ENCODE measurements around the gene CFB. TPM values are rescaled to one million over a fixed set of nuclear protein-coding genes. Genes with fewer than 3 reads are reported as not detected.
"Not testable (repeated sequence)": the region's sequence is repeated elsewhere in the genome, so short reads cannot be mapped to it uniquely, and the experiment has no call there.

CFB gene
- total RNA-seq, 1 donor from 2014 or later = not detected

GRCh38 chr6:31971993-31972708 is 26.3 kb downstream of the CFB start, which contains the start of gene DXO:
DXO (minus strand) TSS chr6:31972138; CDS start chr6:31971675, 463 bp downstream.
- TF ChIP-seq, protein P1, sequence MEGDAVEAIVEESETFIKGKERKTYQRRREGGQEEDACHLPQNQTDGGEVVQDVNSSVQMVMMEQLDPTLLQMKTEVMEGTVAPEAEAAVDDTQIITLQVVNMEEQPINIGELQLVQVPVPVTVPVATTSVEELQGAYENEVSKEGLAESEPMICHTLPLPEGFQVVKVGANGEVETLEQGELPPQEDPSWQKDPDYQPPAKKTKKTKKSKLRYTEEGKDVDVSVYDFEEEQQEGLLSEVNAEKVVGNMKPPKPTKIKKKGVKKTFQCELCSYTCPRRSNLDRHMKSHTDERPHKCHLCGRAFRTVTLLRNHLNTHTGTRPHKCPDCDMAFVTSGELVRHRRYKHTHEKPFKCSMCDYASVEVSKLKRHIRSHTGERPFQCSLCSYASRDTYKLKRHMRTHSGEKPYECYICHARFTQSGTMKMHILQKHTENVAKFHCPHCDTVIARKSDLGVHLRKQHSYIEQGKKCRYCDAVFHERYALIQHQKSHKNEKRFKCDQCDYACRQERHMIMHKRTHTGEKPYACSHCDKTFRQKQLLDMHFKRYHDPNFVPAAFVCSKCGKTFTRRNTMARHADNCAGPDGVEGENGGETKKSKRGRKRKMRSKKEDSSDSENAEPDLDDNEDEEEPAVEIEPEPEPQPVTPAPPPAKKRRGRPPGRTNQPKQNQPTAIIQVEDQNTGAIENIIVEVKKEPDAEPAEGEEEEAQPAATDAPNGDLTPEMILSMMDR (IDR thresholded peaks at IDR 0.05; ENCODE audit: unreplicated experiment) = no peak
- Mint-ChIP-seq H3K36me3 (ENCODE audit: low read depth, unreplicated experiment) (peaks cover 22% of the 10 kb centered on the region), H3K9me3 (ENCODE audit: unreplicated experiment) (no peaks in the 10 kb centered on the region), H3K27ac (ENCODE audit: unreplicated experiment) (peak within 1 kb of the TSS; percentile 98), H3K4me1 (ENCODE audit: unreplicated experiment) (peaks cover 10% of the 10 kb centered on the region), H3K4me3 (ENCODE audit: unreplicated experiment) (peak within 1 kb of the TSS; percentile 87), H3K27me3 (ENCODE audit: unreplicated experiment) (peaks cover 10% of the 10 kb centered on the region)
- peak; percentile 80 for DNase-seq (ENCODE audit: low spot score)

DNA sequence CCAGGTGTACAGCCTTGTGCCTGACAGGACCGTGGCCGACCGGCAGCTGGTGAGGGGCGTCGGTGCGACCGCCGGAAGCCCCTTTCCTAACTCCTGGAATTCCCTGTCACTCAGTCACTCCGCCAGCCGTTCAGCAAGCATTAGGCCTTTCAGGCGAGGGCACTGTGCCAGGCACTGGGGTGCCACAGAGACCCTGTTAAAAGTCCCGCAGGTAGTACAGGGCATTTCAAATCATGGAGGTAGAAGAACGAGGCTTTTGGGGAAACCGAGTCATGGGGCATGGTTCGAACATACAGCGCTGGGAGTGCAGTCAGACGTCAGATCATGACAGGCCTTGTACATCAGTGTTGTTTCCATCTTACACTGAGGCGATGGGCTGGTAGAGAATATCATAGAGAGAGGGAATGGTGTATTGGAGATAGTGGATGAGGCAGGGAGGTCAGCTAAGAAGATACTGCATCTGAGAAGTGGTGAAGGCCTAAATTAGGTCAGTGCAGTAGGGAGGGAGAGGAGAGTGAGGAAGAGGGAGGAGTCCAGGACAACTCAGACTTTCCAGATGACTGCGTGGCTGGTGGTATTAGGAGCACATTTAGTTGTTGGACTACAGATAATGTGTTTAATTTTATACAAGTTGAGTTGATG is 26.9 kb downstream of the CFB start:
- Mint-ChIP-seq H3K9me3 (ENCODE audit: unreplicated experiment) (no peaks in the 10 kb centered on the region), H3K27ac (ENCODE audit: unreplicated experiment) (peak overlapping the region; percentile 98), H3K36me3 (ENCODE audit: low read depth, unreplicated experiment) (peaks cover 18% of the 10 kb centered on the region), H3K4me1 (ENCODE audit: unreplicated experiment) (peaks cover 10% of the 10 kb centered on the region), H3K27me3 (ENCODE audit: unreplicated experiment) (peaks cover 8% of the 10 kb centered on the region), H3K4me3 (ENCODE audit: unreplicated experiment) (peak overlapping the region; percentile 87)
- no peak for DNase-seq (ENCODE audit: low spot score)
- TF ChIP-seq, protein P1 (IDR thresholded peaks at IDR 0.05; ENCODE audit: unreplicated experiment) = no peak

GRCh38 chr6:31976065-31976464 is 30.2 kb downstream of the CFB start:
- H3K36me3 Mint-ChIP-seq (ENCODE audit: low read depth, unreplicated experiment) = peaks cover 11% of the 10 kb centered on the region
- DNase-seq (ENCODE audit: low spot score); H3K9me3 Mint-ChIP-seq (ENCODE audit: unreplicated experiment); H3K27ac Mint-ChIP-seq (ENCODE audit: unreplicated experiment); H3K4me3 Mint-ChIP-seq (ENCODE audit: unreplicated experiment); H3K4me1 Mint-ChIP-seq (ENCODE audit: unreplicated experiment); H3K27me3 Mint-ChIP-seq (ENCODE audit: unreplicated experiment): not testable (repeated sequence)

- H3K4me1 Mint-ChIP-seq (ENCODE audit: unreplicated experiment) = peaks cover 5% of the 10 kb centered on the region
- peaks cover 11% of the 10 kb centered on the region for H3K36me3 Mint-ChIP-seq (ENCODE audit: low read depth, unreplicated experiment)
- H3K4me3 Mint-ChIP-seq (ENCODE audit: unreplicated experiment) = no peak overlapping the region
- no peak for DNase-seq (ENCODE audit: low spot score)
- peaks cover 5% of the 10 kb centered on the region for H3K27me3 Mint-ChIP-seq (ENCODE audit: unreplicated experiment)
- no peaks in the 10 kb centered on the region for H3K9me3 Mint-ChIP-seq (ENCODE audit: unreplicated experiment)
- no peak overlapping the region for H3K27ac Mint-ChIP-seq (ENCODE audit: unreplicated experiment)
- TF ChIP-seq, protein P1 (IDR thresholded peaks at IDR 0.05; ENCODE audit: unreplicated experiment) = no peak
Measured at GRCh38 chr6:31977816-31978431, 32.0 kb downstream of the CFB start.

DNA sequence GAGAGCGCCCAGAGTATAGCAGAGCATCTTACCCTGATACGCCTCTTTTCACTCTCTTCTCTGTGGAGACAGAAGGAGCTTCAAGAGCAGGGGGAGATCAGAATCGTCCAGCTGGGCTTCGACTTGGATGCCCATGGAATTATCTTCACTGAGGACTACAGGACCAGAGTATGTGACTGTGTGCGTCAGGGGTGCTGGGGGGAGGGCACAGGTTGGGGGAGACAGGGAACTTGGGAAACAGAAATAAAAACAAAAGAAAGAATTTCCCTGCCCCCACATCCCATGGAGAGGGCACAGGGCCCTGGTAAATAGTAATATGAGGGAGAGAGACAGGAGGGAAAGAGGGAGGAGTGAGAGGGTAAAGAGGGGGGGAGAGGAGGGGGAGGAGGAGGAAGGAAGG is 32.9 kb downstream of the CFB start:
- H3K27ac Mint-ChIP-seq (ENCODE audit: unreplicated experiment) = no peak overlapping the region
- DNase-seq (ENCODE audit: low spot score) = no peak
- TF ChIP-seq, protein P1 (IDR thresholded peaks at IDR 0.05; ENCODE audit: unreplicated experiment) = no peak
- H3K36me3 Mint-ChIP-seq (ENCODE audit: low read depth, unreplicated experiment) = peaks cover 11% of the 10 kb centered on the region
- H3K27me3 Mint-ChIP-seq (ENCODE audit: unreplicated experiment) = peaks cover 5% of the 10 kb centered on the region
- no peak overlapping the region for H3K4me3 Mint-ChIP-seq (ENCODE audit: unreplicated experiment)
- H3K9me3 Mint-ChIP-seq (ENCODE audit: unreplicated experiment) = no peaks in the 10 kb centered on the region
- no peaks in the 10 kb centered on the region for H3K4me1 Mint-ChIP-seq (ENCODE audit: unreplicated experiment)

All from endothelial cell (in vitro differentiated cells).